ENCODE results near the gene NDP. TPM values are rescaled to one million over a fixed set of nuclear protein-coding genes. Genes with fewer than 3 reads are reported as not detected.
A peak's percentile ranks its signal among the peaks of the same experiment; 100 is the strongest.

NDP gene
- total and polyA plus RNA-seq, 9 donors: 4.9 to 82.7 (median 19.9) TPM

DNA sequence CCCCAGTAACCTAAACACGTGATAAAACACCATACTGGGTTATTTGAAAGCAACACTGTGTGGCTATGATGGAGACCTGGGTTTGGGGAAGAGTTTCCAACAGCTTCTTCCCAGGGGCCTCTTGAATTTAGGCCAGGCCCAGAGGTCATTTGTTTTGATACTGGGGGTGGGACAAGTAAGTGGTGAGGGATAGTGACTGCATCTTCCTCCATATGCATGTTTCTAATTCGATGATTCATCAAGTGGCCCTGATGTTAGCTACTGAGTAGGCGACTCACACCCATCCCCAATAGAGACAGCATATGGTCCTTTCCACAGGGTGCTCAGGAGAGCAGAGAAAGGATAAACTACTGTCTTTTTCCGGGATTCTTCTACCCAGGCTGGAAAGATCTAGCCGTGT, 2.7 kb downstream of the NDP start:
- no peak for DNase-seq
- no peaks in the 10 kb centered on the region for H3K36me3 ChIP-seq
- 50 to 60% (median 58%) methylated on average over 5 of the region's 5 CpGs for WGBS, 3 donors
- peak overlapping the region; percentile 58 to 78 for H3K27ac ChIP-seq
- H3K4me3 ChIP-seq: no peak overlapping the region
- TF ChIP-seq, protein P1, sequence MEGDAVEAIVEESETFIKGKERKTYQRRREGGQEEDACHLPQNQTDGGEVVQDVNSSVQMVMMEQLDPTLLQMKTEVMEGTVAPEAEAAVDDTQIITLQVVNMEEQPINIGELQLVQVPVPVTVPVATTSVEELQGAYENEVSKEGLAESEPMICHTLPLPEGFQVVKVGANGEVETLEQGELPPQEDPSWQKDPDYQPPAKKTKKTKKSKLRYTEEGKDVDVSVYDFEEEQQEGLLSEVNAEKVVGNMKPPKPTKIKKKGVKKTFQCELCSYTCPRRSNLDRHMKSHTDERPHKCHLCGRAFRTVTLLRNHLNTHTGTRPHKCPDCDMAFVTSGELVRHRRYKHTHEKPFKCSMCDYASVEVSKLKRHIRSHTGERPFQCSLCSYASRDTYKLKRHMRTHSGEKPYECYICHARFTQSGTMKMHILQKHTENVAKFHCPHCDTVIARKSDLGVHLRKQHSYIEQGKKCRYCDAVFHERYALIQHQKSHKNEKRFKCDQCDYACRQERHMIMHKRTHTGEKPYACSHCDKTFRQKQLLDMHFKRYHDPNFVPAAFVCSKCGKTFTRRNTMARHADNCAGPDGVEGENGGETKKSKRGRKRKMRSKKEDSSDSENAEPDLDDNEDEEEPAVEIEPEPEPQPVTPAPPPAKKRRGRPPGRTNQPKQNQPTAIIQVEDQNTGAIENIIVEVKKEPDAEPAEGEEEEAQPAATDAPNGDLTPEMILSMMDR (IDR thresholded peaks at IDR 0.05): no peak
- no peak for TF ChIP-seq EP300 (IDR thresholded peaks at IDR 0.05)
- no peaks in the 10 kb centered on the region for H3K4me1 ChIP-seq (ENCODE audit: insufficient read depth)
- no peaks in the 10 kb centered on the region for H3K9me3 ChIP-seq
- intact Hi-C loops (cut with DNase I): loop anchor here in 1 of 4 donors (10.0 kb wide), 1 partner anchor 54 kb away; no protein-coding TSS in a partner anchor
- no peaks in the 10 kb centered on the region for H3K27me3 ChIP-seq

DNA sequence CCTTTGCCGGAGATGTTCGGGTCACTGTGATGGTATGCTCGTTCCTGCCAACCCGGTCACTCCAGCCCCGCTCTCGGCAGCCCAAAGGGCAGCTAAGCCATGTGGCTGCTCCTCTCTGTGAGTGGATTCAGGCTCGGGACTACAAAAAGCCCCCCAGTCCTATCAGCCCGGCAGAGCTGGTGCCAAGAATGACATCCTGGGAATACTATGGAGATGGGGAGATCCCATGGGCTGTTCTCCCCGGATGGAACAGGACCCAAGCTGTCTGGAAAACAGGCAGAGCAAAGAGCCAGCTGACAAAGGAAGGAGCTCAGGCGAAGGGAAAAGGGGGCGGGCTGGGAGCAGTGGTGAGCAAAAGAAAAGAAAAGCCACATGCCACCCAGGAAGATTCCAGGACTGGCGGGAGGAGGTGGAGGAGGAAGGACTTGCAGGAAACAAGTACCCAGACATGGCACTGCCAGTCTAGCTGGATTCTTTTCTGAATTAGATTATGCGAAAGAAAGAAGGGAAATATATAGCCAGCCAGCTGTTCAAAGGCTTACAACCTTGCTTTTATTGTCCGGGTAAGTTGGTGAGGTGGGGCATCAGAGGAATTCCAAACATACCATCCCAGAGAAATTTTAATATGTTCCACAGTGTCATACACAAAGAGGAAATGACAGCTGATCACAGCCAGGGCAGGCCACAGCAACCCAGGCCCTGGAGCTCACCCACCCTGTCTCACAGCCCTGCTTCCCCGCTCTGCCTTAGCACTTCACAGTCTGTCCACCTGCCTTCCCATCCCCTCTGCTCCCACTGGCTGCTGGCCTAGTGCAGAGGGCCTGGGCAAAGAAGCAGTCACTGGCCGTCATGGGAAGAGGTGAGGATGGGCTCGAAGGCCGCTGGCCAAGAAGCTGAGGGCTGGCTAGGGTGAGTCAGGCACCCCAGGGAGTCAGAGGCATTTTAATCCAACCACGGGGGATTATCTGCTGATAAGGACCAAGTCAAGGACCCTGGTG, 3.4 kb downstream of the NDP start:
- DNase-seq: peak; percentile 43 to 61 (median 48)
- Histone ChIP-seq H3K9me3 (no peaks in the 10 kb centered on the region), H3K4me3 (no peak overlapping the region), H3K27ac (peak overlapping the region; percentile 58 to 78), H3K36me3 (no peaks in the 10 kb centered on the region), H3K27me3 (no peaks in the 10 kb centered on the region), H3K4me1 (ENCODE audit: insufficient read depth) (no peaks in the 10 kb centered on the region)
- 29 to 38% (median 36%) methylated on average over 19 of the region's 19 CpGs for WGBS, 3 donors
- intact Hi-C loops (cut with DNase I): loop anchor here in 2 of 4 donors (10.0 kb wide), 2 partner anchors 55 to 1215 kb away; no protein-coding TSS in a partner anchor
- TF ChIP-seq POLR2A (IDR thresholded peaks at IDR 0.05) (no peak), EP300 (IDR thresholded peaks at IDR 0.05) (no peak)
- TF ChIP-seq, protein P1 (IDR thresholded peaks at IDR 0.05): no peak

DNA sequence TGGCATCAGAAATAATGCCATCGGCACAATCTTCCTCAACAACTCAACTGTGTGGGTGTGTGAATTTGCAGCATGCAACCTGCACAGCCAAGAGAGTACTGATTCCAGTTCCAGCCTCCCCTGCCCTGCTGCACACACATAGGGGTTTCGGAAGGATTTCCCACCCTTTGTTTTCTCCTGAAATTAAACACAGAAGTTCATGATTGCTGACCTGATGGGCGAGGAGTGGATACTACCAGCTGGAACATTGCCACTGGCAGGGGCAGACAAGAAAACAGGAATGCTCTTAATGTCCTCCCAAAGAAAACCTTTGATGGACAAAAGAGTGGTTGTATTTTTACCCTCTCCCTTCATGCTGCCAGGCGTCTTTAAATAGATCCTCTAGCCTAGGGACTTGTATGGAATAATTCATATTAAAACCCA, 4.8 kb downstream of the NDP start:
- 35 to 45% (median 41%) methylated on average over 4 of the region's 4 CpGs for WGBS, 3 donors
- no peaks in the 10 kb centered on the region for H3K36me3 ChIP-seq
- H3K4me1 ChIP-seq (ENCODE audit: insufficient read depth): peaks cover 2% of the 10 kb centered on the region
- peak overlapping the region in 1 of 2 donors; percentile 78 for H3K27ac ChIP-seq
- TF ChIP-seq POLR2A (IDR thresholded peaks at IDR 0.05) (no peak), EP300 (IDR thresholded peaks at IDR 0.05) (no peak)
- TF ChIP-seq, protein P1 (IDR thresholded peaks at IDR 0.05): no peak
- H3K27me3 ChIP-seq: no peaks in the 10 kb centered on the region
- no peaks in the 10 kb centered on the region for H3K9me3 ChIP-seq
- DNase-seq: no peak
- intact Hi-C loops (cut with DNase I): loop anchor here in 1 of 4 donors (10.0 kb wide), 1 partner anchor 1216 kb away; no protein-coding TSS in a partner anchor
- H3K4me3 ChIP-seq: no peak overlapping the region

DNA sequence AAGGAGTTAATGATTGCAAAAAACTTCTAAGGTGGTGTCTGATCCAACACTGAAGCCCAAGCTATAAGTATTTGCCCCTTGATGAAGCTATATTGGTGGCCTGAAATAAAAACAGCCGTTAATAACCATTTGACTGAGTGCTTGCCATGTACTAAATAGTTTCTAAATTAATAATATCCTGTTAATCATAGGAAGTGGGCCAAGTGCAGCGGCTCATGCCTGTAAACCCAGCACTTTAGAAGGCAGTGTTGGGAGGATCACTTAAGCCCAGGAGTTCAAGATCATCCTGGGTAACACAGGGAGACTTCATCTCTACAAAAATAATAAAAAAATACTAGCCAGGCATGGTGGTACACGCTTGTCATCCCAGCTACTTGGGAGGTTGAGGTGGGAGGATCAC, 8.3 kb downstream of the NDP start:
- Histone ChIP-seq H3K9me3 (no peaks in the 10 kb centered on the region), H3K4me3 (no peak overlapping the region), H3K4me1 (ENCODE audit: insufficient read depth) (peaks cover 6% of the 10 kb centered on the region), H3K27me3 (no peaks in the 10 kb centered on the region), H3K27ac (no peak overlapping the region), H3K36me3 (no peaks in the 10 kb centered on the region)
- TF ChIP-seq, protein P1 (IDR thresholded peaks at IDR 0.05): no peak
- TF ChIP-seq POLR2A (IDR thresholded peaks at IDR 0.05) (no peak), EP300 (IDR thresholded peaks at IDR 0.05) (no peak)
- no peak for DNase-seq
- intact Hi-C loops (cut with DNase I): loop anchor here in 1 of 4 donors (10.0 kb wide), 1 partner anchor 1220 kb away; no protein-coding TSS in a partner anchor
- 41 to 63% (median 51%) methylated on average over 3 of the region's 3 CpGs for WGBS, 3 donors

All from ovary (tissue), 9 donors.